Measurements from ENCODE around the gene GSC2.
"Not testable (repeated sequence)": the region's sequence is repeated elsewhere in the genome, so short reads cannot be mapped to it uniquely, and the experiment has no call there.

The GSC2 gene

GRCh38 chr22:19167106-19167869, 17.2 kb upstream of the GSC2 start:
- DNase-seq (ENCODE audit: low read depth): no peak
- TF ChIP-seq CTCF (IDR thresholded peaks at IDR 0.05; ENCODE audit: low read depth, low read length, missing control alignments): no peak
- no peak overlapping the region for H3K4me3 ChIP-seq (ENCODE audit: low read depth, low read length)
- in situ Hi-C loops (cut with HindIII; ENCODE audit: low sequenced_read_pairs): no loop called here

DNA sequence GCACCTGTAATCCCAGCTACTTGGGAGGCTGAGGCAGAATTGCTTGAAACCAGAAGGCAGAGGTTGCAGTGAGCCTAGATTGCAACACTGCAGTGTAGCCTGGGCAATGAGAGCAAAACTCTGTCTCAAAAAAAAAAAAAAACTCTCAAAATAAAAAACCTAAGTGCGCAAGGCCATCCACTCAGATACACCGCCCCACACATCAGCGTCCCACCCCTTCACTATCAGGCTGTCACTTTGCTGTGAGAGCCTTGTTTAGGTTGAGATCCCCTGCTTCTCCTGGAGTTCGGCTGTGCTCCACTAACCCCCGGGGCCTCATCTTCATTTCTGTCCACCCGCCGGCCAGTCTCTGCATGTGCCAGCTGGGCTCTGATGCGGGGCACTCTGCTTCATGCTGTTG, 16.3 kb upstream of the GSC2 start:
- DNase-seq (ENCODE audit: low read depth): no peak
- TF ChIP-seq CTCF (IDR thresholded peaks at IDR 0.05; ENCODE audit: low read depth, low read length, missing control alignments): no peak

GRCh38 chr22:19164425-19164824, 14.3 kb upstream of the GSC2 start:
- DNase-seq (ENCODE audit: low read depth): no peak
- no peak for TF ChIP-seq CTCF (IDR thresholded peaks at IDR 0.05; ENCODE audit: low read depth, low read length, missing control alignments)
- H3K4me3 ChIP-seq (ENCODE audit: low read depth, low read length): no peak overlapping the region
- in situ Hi-C loops (cut with HindIII; ENCODE audit: low sequenced_read_pairs): no loop called here

More for the DNA sequence above, 16.3 kb upstream of the GSC2 start:
- H3K4me3 ChIP-seq (ENCODE audit: low read depth, low read length): no peak overlapping the region
- in situ Hi-C loops (cut with HindIII; ENCODE audit: low sequenced_read_pairs): no loop called here

GRCh38 chr22:19158649-19159048, 8.6 kb upstream of the GSC2 start:
- in situ Hi-C loops (cut with HindIII; ENCODE audit: low sequenced_read_pairs); DNase-seq (ENCODE audit: low read depth); H3K4me3 ChIP-seq (ENCODE audit: low read depth, low read length): not testable (repeated sequence)

- in situ Hi-C loops (cut with HindIII; ENCODE audit: low sequenced_read_pairs); DNase-seq (ENCODE audit: low read depth); H3K4me3 ChIP-seq (ENCODE audit: low read depth, low read length): not testable (repeated sequence)
Measured at GRCh38 chr22:19156109-19156508, 6.0 kb upstream of the GSC2 start.

GRCh38 chr22:19152942-19153883, 3.1 kb upstream of the GSC2 start:
- H3K4me3 ChIP-seq (ENCODE audit: low read depth, low read length): no peak overlapping the region
- no peak for TF ChIP-seq CTCF (IDR thresholded peaks at IDR 0.05; ENCODE audit: low read depth, low read length, missing control alignments)
- in situ Hi-C loops (cut with HindIII; ENCODE audit: low sequenced_read_pairs): no loop called here
- no peak for DNase-seq (ENCODE audit: low read depth)

DNA sequence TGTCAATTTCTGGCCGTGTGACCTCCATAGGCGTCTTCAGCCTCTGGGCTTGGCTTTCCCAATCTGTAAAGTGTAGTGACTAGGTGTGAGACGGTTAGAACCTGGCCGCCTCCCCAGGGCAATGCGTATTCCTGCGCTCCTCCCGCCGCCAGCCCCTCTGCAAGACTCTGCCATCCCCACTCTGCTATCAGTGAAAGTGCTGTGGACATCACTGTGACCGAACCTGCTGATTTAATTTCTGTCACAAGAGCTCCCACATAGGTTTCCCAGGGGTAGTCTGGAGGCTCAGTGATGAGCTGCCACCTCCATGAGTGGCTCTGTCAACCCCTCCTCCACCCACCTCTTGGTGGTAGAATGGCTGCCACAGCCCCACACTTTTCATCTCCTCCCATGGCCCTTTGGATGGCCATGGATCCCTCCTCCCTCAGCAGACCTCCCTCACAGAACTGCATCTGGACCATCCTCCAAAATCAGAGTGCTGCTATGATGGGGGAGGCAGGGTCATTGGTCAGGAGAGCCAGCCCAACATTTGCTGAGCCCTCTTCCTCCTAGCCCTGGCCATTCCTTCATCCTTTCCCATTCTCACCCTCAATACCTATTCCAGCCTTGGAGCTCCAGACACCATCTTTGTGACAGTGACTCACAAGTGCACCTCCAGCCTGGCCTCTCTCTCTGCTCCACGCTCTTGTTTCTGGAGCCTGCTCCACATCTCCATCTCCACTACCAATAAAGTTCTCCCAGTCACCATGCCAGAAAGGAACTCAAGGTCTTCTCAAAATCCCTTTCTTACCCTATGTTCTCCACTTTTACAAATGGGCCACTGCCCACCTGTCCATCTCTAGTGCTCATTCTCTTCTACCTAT, 1.5 kb upstream of the GSC2 start:
- DNase-seq (ENCODE audit: low read depth): no peak
- no peak for TF ChIP-seq CTCF (IDR thresholded peaks at IDR 0.05; ENCODE audit: low read depth, low read length, missing control alignments)
- no peak overlapping the region for H3K4me3 ChIP-seq (ENCODE audit: low read depth, low read length)
- in situ Hi-C loops (cut with HindIII; ENCODE audit: low sequenced_read_pairs): no loop called here

All from astrocyte of the cerebellum (primary cell).